ENCODE data around the gene RGL2.
A peak's percentile ranks its signal among the peaks of the same experiment; 100 is the strongest.

Gene RGL2

GRCh38 chr6:33316603-33317418 lies 18.1 kb upstream of the RGL2 start:
- Histone ChIP-seq H3K27ac (ENCODE audit: low read depth, low read length) (no peak overlapping the region), H3K4me3 (ENCODE audit: low read depth, low read length) (peak overlapping the region; percentile 62), H2AFZ (ENCODE audit: low read length, unreplicated experiment) (no peak overlapping the region), H3K36me3 (ENCODE audit: insufficient read depth, low read length) (peaks cover 10% of the 10 kb centered on the region; the same call in 1 of the 2 replicates), H3K4me1 (ENCODE audit: control insufficient read depth, insufficient read depth, low read length, unreplicated experiment) (peaks cover 48% of the 10 kb centered on the region), H3K27me3 (ENCODE audit: insufficient read depth, low read length) (no peaks in the 10 kb centered on the region), H3K79me2 (ENCODE audit: control insufficient read depth, insufficient read depth, low read length, unreplicated experiment) (peaks cover 56% of the 10 kb centered on the region)

GRCh38 chr6:33315793-33316602 lies 17.3 kb upstream of the RGL2 start:
- H2AFZ ChIP-seq (ENCODE audit: low read length, unreplicated experiment): no peak overlapping the region
- no peak overlapping the region for H3K27ac ChIP-seq (ENCODE audit: low read depth, low read length)
- H3K36me3 ChIP-seq (ENCODE audit: insufficient read depth, low read length): peaks cover 8% of the 10 kb centered on the region; the same call in 1 of the 2 replicates
- no peaks in the 10 kb centered on the region for H3K27me3 ChIP-seq (ENCODE audit: insufficient read depth, low read length)
- peaks cover 42% of the 10 kb centered on the region for H3K4me1 ChIP-seq (ENCODE audit: control insufficient read depth, insufficient read depth, low read length, unreplicated experiment)
- no peak overlapping the region for H3K4me3 ChIP-seq (ENCODE audit: low read depth, low read length)
- peaks cover 55% of the 10 kb centered on the region for H3K79me2 ChIP-seq (ENCODE audit: control insufficient read depth, insufficient read depth, low read length, unreplicated experiment)

GRCh38 chr6:33314943-33315792 lies 16.4 kb upstream of the RGL2 start:
- peak overlapping the region; percentile 97 for H3K4me3 ChIP-seq (ENCODE audit: low read depth, low read length)
- no peak overlapping the region for H2AFZ ChIP-seq (ENCODE audit: low read length, unreplicated experiment)
- H3K36me3 ChIP-seq (ENCODE audit: insufficient read depth, low read length): peaks cover 6% of the 10 kb centered on the region; the same call in 1 of the 2 replicates
- no peaks in the 10 kb centered on the region for H3K27me3 ChIP-seq (ENCODE audit: insufficient read depth, low read length)
- H3K27ac ChIP-seq (ENCODE audit: low read depth, low read length): peak overlapping the region; percentile 93
- peaks cover 36% of the 10 kb centered on the region for H3K4me1 ChIP-seq (ENCODE audit: control insufficient read depth, insufficient read depth, low read length, unreplicated experiment)
- H3K79me2 ChIP-seq (ENCODE audit: control insufficient read depth, insufficient read depth, low read length, unreplicated experiment): peaks cover 55% of the 10 kb centered on the region

DNA sequence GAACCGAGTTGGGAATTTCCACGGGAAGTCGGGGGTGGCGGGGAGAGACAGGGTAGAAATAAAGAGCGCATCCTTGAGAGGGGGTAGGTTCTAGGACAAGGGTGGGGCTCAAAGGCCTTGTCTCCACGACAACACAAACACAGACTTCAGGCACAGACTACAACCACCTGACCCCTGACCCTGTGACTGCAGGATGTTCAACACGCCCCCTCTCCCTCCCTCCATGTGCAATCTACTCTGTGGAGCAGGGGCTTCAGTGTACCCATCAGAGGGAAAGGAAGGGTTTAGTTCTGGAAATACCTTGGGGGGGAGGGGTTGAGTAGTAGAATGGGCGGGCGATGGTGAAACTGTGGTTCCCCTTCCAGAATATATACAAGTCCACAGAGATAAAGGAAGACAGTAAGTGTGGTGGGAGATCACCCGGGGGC lies 15.8 kb upstream of the RGL2 start:
- H3K4me3 ChIP-seq (ENCODE audit: low read depth, low read length): peak overlapping the region; percentile 97
- peak overlapping the region; percentile 93 for H3K27ac ChIP-seq (ENCODE audit: low read depth, low read length)
- H3K27me3 ChIP-seq (ENCODE audit: insufficient read depth, low read length): no peaks in the 10 kb centered on the region
- peaks cover 29% of the 10 kb centered on the region for H3K4me1 ChIP-seq (ENCODE audit: control insufficient read depth, insufficient read depth, low read length, unreplicated experiment)
- peaks cover 51% of the 10 kb centered on the region for H3K79me2 ChIP-seq (ENCODE audit: control insufficient read depth, insufficient read depth, low read length, unreplicated experiment)
- no peak overlapping the region for H2AFZ ChIP-seq (ENCODE audit: low read length, unreplicated experiment)
- H3K36me3 ChIP-seq (ENCODE audit: insufficient read depth, low read length): peaks cover 4% of the 10 kb centered on the region; the same call in 1 of the 2 replicates

GRCh38 chr6:33313709-33314514 lies 15.2 kb upstream of the RGL2 start, which contains the start of gene TAPBP:
Gene TAPBP (minus strand): TSS chr6:33314078. CDS start chr6:33314041, 37 bp downstream.
- Histone ChIP-seq H3K4me3 (ENCODE audit: low read depth, low read length) (peak within 1 kb of the TSS; percentile 97), H3K4me1 (ENCODE audit: control insufficient read depth, insufficient read depth, low read length, unreplicated experiment) (peaks cover 23% of the 10 kb centered on the region), H3K27me3 (ENCODE audit: insufficient read depth, low read length) (no peaks in the 10 kb centered on the region), H2AFZ (ENCODE audit: low read length, unreplicated experiment) (no peak within 1 kb of the TSS), H3K27ac (ENCODE audit: low read depth, low read length) (peak within 1 kb of the TSS; percentile 93), H3K36me3 (ENCODE audit: insufficient read depth, low read length) (no peaks in the 10 kb centered on the region; the same call in 1 of the 2 replicates), H3K79me2 (ENCODE audit: control insufficient read depth, insufficient read depth, low read length, unreplicated experiment) (peaks cover 48% of the 10 kb centered on the region)

DNA sequence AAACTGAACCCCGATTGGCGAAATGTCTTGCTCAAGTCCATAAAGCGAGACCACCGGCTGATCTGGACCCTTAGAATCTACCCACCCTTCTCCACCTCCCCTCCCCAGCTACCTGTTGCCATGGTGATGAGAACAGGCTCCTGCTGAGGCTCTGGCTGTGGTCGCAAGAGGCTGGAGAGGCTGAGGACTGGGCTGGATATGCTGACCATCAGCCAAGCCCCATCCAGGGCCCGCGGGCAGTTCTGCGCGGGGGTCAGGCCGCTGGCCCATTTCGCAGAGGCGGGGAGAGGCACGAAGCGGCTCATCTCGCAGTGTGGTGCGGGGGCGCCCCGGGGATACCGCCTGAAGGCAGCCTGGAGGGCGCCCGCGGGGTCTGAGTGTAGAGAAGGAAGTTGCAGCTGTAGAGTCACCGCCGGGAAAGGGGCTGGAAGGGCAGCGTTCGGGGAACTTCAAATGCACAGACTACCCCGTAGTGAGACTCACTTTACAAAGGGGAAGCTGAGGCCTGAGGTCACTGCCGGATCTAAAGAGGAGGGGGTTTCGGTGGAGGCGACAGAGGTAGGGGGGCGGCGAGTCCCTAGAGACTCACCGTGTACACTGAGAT lies 14.5 kb upstream of the RGL2 start:
- peaks cover 3% of the 10 kb centered on the region; the same call in 1 of the 2 replicates for H3K36me3 ChIP-seq (ENCODE audit: insufficient read depth, low read length)
- H3K4me1 ChIP-seq (ENCODE audit: control insufficient read depth, insufficient read depth, low read length, unreplicated experiment): peaks cover 16% of the 10 kb centered on the region
- H2AFZ ChIP-seq (ENCODE audit: low read length, unreplicated experiment): no peak overlapping the region
- H3K27ac ChIP-seq (ENCODE audit: low read depth, low read length): peak overlapping the region; percentile 93
- H3K27me3 ChIP-seq (ENCODE audit: insufficient read depth, low read length): no peaks in the 10 kb centered on the region
- peaks cover 50% of the 10 kb centered on the region for H3K79me2 ChIP-seq (ENCODE audit: control insufficient read depth, insufficient read depth, low read length, unreplicated experiment)
- H3K4me3 ChIP-seq (ENCODE audit: low read depth, low read length): peak overlapping the region; percentile 97

DNA sequence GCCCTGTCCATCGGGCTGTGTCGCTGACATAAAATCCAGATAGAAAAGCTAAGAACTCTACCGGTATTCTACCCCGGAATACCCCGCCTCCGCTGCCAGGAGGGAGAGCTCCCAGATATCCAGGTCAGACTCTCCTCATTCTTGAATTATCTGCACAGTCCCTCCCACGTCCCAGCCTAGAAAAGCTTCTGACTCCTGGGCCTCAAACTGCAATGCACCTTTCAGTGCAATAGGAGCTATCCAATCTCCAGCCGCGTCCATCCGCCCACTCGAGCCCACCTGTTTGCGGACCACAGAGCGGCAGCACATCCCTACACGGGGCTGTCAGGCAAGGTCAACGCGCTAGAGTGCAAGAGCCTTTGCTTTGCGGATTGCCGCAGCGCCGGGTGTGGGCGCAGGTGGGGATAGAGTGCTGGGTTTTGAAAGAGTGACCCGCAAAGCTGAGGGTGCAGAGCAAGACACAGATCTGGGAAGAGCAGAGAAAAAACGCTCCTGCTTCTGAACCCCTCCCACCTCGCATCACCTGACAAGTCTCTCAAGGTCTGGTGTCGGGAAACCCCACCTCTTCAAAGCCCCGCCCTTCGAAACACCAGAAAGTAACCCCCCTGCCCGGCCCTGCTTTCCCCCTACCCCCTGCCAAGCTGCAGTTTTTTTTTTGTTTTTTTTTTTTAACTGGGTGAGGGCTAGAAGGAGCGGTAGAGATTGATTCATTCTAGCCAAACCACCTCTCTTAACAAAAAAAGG lies 13.8 kb upstream of the RGL2 start:
- peaks cover 53% of the 10 kb centered on the region for H3K79me2 ChIP-seq (ENCODE audit: control insufficient read depth, insufficient read depth, low read length, unreplicated experiment)
- H3K36me3 ChIP-seq (ENCODE audit: insufficient read depth, low read length): peaks cover 6% of the 10 kb centered on the region
- H3K4me3 ChIP-seq (ENCODE audit: low read depth, low read length): peak overlapping the region; percentile 97

DNA sequence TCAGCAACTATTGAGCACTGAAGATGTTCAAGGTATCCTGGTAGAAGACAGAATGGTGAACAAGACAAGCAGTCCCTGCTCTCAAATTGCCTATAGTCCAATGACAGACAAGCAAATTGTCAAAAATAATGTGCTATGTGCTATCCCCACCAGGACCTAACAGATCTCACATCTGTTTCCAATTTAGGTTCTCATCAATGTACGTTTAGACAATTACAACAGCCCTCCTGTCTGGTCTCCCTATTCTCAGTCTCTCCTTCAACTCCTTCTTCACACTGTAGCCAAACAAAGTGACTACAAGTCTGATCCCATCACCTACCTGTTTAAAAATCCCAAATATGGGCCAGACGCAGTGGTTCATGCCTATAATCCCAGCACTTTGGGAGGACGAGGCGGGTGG lies 7.6 kb upstream of the RGL2 start:
- no peak overlapping the region for H3K4me3 ChIP-seq (ENCODE audit: low read depth, low read length)
- H3K4me1 ChIP-seq (ENCODE audit: control insufficient read depth, insufficient read depth, low read length, unreplicated experiment): no peaks in the 10 kb centered on the region
- H3K27ac ChIP-seq (ENCODE audit: low read depth, low read length): no peak overlapping the region
- H2AFZ ChIP-seq (ENCODE audit: low read length, unreplicated experiment): no peak overlapping the region
- H3K79me2 ChIP-seq (ENCODE audit: control insufficient read depth, insufficient read depth, low read length, unreplicated experiment): peaks cover 25% of the 10 kb centered on the region
- H3K27me3 ChIP-seq (ENCODE audit: insufficient read depth, low read length): no peaks in the 10 kb centered on the region
- H3K36me3 ChIP-seq (ENCODE audit: insufficient read depth, low read length): peaks cover 9% of the 10 kb centered on the region

More for the DNA sequence above, 13.8 kb upstream of the RGL2 start:
- H3K4me1 ChIP-seq (ENCODE audit: control insufficient read depth, insufficient read depth, low read length, unreplicated experiment): peaks cover 15% of the 10 kb centered on the region
- no peak overlapping the region for H2AFZ ChIP-seq (ENCODE audit: low read length, unreplicated experiment)
- peak overlapping the region; percentile 93 for H3K27ac ChIP-seq (ENCODE audit: low read depth, low read length)
- no peaks in the 10 kb centered on the region for H3K27me3 ChIP-seq (ENCODE audit: insufficient read depth, low read length)

GRCh38 chr6:33305052-33305451 lies 6.3 kb upstream of the RGL2 start:
- H3K4me1 ChIP-seq (ENCODE audit: control insufficient read depth, insufficient read depth, low read length, unreplicated experiment): no peaks in the 10 kb centered on the region
- peaks cover 9% of the 10 kb centered on the region for H3K36me3 ChIP-seq (ENCODE audit: insufficient read depth, low read length)
- peaks cover 24% of the 10 kb centered on the region for H3K79me2 ChIP-seq (ENCODE audit: control insufficient read depth, insufficient read depth, low read length, unreplicated experiment)
- H2AFZ ChIP-seq (ENCODE audit: low read length, unreplicated experiment): no peak overlapping the region
- no peak overlapping the region for H3K27ac ChIP-seq (ENCODE audit: low read depth, low read length)
- H3K4me3 ChIP-seq (ENCODE audit: low read depth, low read length): no peak overlapping the region
- no peaks in the 10 kb centered on the region for H3K27me3 ChIP-seq (ENCODE audit: insufficient read depth, low read length)

Measured in ACC112 (cell line).